GM19025 (cell line): ENCODE measurements around the gene SCARB1.

Experiments
- ATAC-seq: cut with Tn5 transposase; IDR thresholded peaks from one replicate; pipeline ENCODE4 v1.9.1; 2021; ENCODE audit warnings: mild to moderate bottlenecking, low read depth, moderate library complexity; ENCODE audit not compliant: unreplicated experiment

SCARB1 gene

GRCh38 chr12:124824195-124824594, 39.5 kb downstream of the SCARB1 start:
- ATAC-seq: no peak

- ATAC-seq: no peak
Observed at GRCh38 chr12:124823272-124823970, 40.2 kb downstream of the SCARB1 start.

GRCh38 chr12:124822218-124822617, 41.4 kb downstream of the SCARB1 start:
- no peak for ATAC-seq

- no peak for ATAC-seq
Observed at GRCh38 chr12:124821252-124822200, 42.1 kb downstream of the SCARB1 start.

- ATAC-seq: no peak
Observed at GRCh38 chr12:124820199-124820598, 43.5 kb downstream of the SCARB1 start.

- no peak for ATAC-seq
Observed at GRCh38 chr12:124819525-124819924, 44.1 kb downstream of the SCARB1 start.

- ATAC-seq: no peak
Observed at GRCh38 chr12:124819080-124819479, 44.6 kb downstream of the SCARB1 start.

GRCh38 chr12:124817076-124818000, 46.3 kb downstream of the SCARB1 start:
- ATAC-seq: no peak

- no peak for ATAC-seq
Observed at GRCh38 chr12:124816295-124816854, 47.3 kb downstream of the SCARB1 start.

GRCh38 chr12:124814741-124815613, 48.7 kb downstream of the SCARB1 start:
- ATAC-seq: no peak

- no peak for ATAC-seq
Observed at GRCh38 chr12:124813782-124814181, 49.9 kb downstream of the SCARB1 start.

GRCh38 chr12:124812979-124813378, 50.7 kb downstream of the SCARB1 start:
- ATAC-seq: no peak

- ATAC-seq: no peak
Observed at GRCh38 chr12:124812356-124812755, 51.3 kb downstream of the SCARB1 start.

GRCh38 chr12:124811633-124812032, 52.0 kb downstream of the SCARB1 start:
- ATAC-seq: no peak

GRCh38 chr12:124809878-124810277, 53.8 kb downstream of the SCARB1 start:
- no peak for ATAC-seq

GRCh38 chr12:124809391-124809790, 54.3 kb downstream of the SCARB1 start:
- no peak for ATAC-seq

- no peak for ATAC-seq
Observed at GRCh38 chr12:124808272-124808671, 55.4 kb downstream of the SCARB1 start.

- ATAC-seq: no peak
Observed at GRCh38 chr12:124805876-124806668, 57.6 kb downstream of the SCARB1 start.
